ENCODE results near the gene RTN4. TPM values are rescaled to one million over a fixed set of nuclear protein-coding genes. Genes with fewer than 3 reads are reported as not detected.

RTN4 gene
- polyA plus RNA-seq, 1 donor (not counting 4 experiments of a cell fraction or from before 2014, with no cell fraction given), result 406 TPM

- Histone ChIP-seq H3K4me1 (ENCODE audit: control insufficient read depth, extremely low read depth, insufficient read depth, low read length) (no peaks in the 10 kb centered on the region), H3K9me3 (ENCODE audit: control insufficient read depth, low read depth, low read length) (no peaks in the 10 kb centered on the region), H4K20me1 (ENCODE audit: control insufficient read depth, extremely low read depth, insufficient read depth, low read length) (no peaks in the 10 kb centered on the region), H2AFZ (ENCODE audit: control insufficient read depth, low read length) (no peak overlapping the region), H3K9ac (ENCODE audit: control insufficient read depth, extremely low read depth, insufficient read depth, low read length) (no peak overlapping the region), H3K27me3 (ENCODE audit: control insufficient read depth, extremely low read depth, insufficient read depth, low read length) (no peaks in the 10 kb centered on the region), H3K4me2 (ENCODE audit: control insufficient read depth, extremely low read depth, insufficient read depth, low read depth, low read length) (no peak overlapping the region), H3K27ac (ENCODE audit: control insufficient read depth, insufficient read depth, low read length) (no peak overlapping the region), H3K9me1 (ENCODE audit: control insufficient read depth, extremely low read depth, insufficient read depth, low read length) (no peaks in the 10 kb centered on the region), H3K36me3 (ENCODE audit: control insufficient read depth in 2 of 2, extremely low read depth in 1 of 2, insufficient read depth in 2 of 2, low read length in 2 of 2) (no peaks in the 10 kb centered on the region), H3K79me2 (ENCODE audit: control insufficient read depth, insufficient read depth, low read length) (no peaks in the 10 kb centered on the region), H3K4me3 (ENCODE audit: control insufficient read depth in 2 of 3, extremely low read depth in 1 of 3, insufficient read depth in 2 of 3, low read depth in 1 of 3, low read length in 3 of 3) (no peak overlapping the region)
- FAIRE-seq, result no peak
- DNase-seq (ENCODE audit: low read depth, low spot score), result no peak
- dilution Hi-C loops (cut with MboI; ENCODE audit: extremely low pct_ligation_motif_present, low sequenced_read_pairs), result no loop called here
- TF ChIP-seq CTCF (optimal IDR thresholded peaks at IDR 0.05 in 1 of 3, IDR thresholded peaks at IDR 0.05 in 1 of 3, conservative IDR thresholded peaks at IDR 0.05 in 1 of 3; ENCODE audit: extremely low read depth in 1 of 3, insufficient read depth in 2 of 3, low read length in 3 of 3) (no peak), EZH2 (IDR thresholded peaks at IDR 0.05; ENCODE audit: low read length) (no peak)
Observed at GRCh38 chr2:55061523-55062344, 11.5 kb upstream of the RTN4 start.

- no peak for TF ChIP-seq CTCF (optimal IDR thresholded peaks at IDR 0.05 in 1 of 3, IDR thresholded peaks at IDR 0.05 in 1 of 3, conservative IDR thresholded peaks at IDR 0.05 in 1 of 3; ENCODE audit: extremely low read depth in 1 of 3, insufficient read depth in 2 of 3, low read length in 3 of 3)
- TF ChIP-seq EZH2 (IDR thresholded peaks at IDR 0.05; ENCODE audit: low read length), result no peak
- no peak overlapping the region for H3K27ac ChIP-seq (ENCODE audit: control insufficient read depth, insufficient read depth, low read length)
- H3K79me2 ChIP-seq (ENCODE audit: control insufficient read depth, insufficient read depth, low read length), result no peaks in the 10 kb centered on the region
- no peaks in the 10 kb centered on the region for H3K9me1 ChIP-seq (ENCODE audit: control insufficient read depth, extremely low read depth, insufficient read depth, low read length)
- dilution Hi-C loops (cut with MboI; ENCODE audit: extremely low pct_ligation_motif_present, low sequenced_read_pairs), result no loop called here
- DNase-seq (ENCODE audit: low read depth, low spot score), result no peak
- H3K36me3 ChIP-seq (ENCODE audit: control insufficient read depth in 2 of 2, extremely low read depth in 1 of 2, insufficient read depth in 2 of 2, low read length in 2 of 2), result no peaks in the 10 kb centered on the region
- H3K4me1 ChIP-seq (ENCODE audit: control insufficient read depth, extremely low read depth, insufficient read depth, low read length), result no peaks in the 10 kb centered on the region
- H3K27me3 ChIP-seq (ENCODE audit: control insufficient read depth, extremely low read depth, insufficient read depth, low read length), result no peaks in the 10 kb centered on the region
- H2AFZ ChIP-seq (ENCODE audit: control insufficient read depth, low read length), result no peak overlapping the region
- no peak overlapping the region for H3K9ac ChIP-seq (ENCODE audit: control insufficient read depth, extremely low read depth, insufficient read depth, low read length)
- no peaks in the 10 kb centered on the region for H3K9me3 ChIP-seq (ENCODE audit: control insufficient read depth, low read depth, low read length)
- H3K4me2 ChIP-seq (ENCODE audit: control insufficient read depth, extremely low read depth, insufficient read depth, low read depth, low read length), result no peak overlapping the region
- H4K20me1 ChIP-seq (ENCODE audit: control insufficient read depth, extremely low read depth, insufficient read depth, low read length), result no peaks in the 10 kb centered on the region
- H3K4me3 ChIP-seq (ENCODE audit: control insufficient read depth in 2 of 3, extremely low read depth in 1 of 3, insufficient read depth in 2 of 3, low read depth in 1 of 3, low read length in 3 of 3), result no peak overlapping the region
- FAIRE-seq, result no peak
Observed at GRCh38 chr2:55059793-55060192, 9.5 kb upstream of the RTN4 start.
